ENCODE results near the gene ASCL5. TPM values are rescaled to one million over a fixed set of nuclear protein-coding genes. Genes with fewer than 3 reads are reported as not detected.

Gene ASCL5
- total and polyA plus RNA-seq, 9 of the 15 experiments (the other 6 are each of a cell fraction or from before 2014, with no cell fraction given), result 0.09 TPM; not detected in 8

GRCh38 chr1:201167041-201167991 is 40.3 kb upstream of the ASCL5 start (continued):
- TF ChIP-seq ZNF780A (CRISPR knock-in tag; IDR thresholded peaks at IDR 0.05), result no peak
- TF ChIP-seq SAFB (IDR thresholded peaks at IDR 0.05; ENCODE audit: borderline replicate concordance, low read depth, low read length), result no peak
- TF ChIP-seq FOXJ3 (CRISPR knock-in tag; IDR thresholded peaks at IDR 0.05), result no peak
- peak; percentile 51 for TF ChIP-seq CBFA2T2 (conservative IDR thresholded peaks at IDR 0.05)
- TF ChIP-seq USF1 (CRISPR knock-in tag; IDR thresholded peaks at IDR 0.05), result no peak
- TF ChIP-seq ARID3A (IDR thresholded peaks at IDR 0.05; ENCODE audit: borderline replicate concordance, low read depth, low read length), result 0 out of 2 replicates have a peak, but pooled peaks have one; percentile 8
- TF ChIP-seq TOE1 (IDR thresholded peaks at IDR 0.05; ENCODE audit: borderline replicate concordance), result no peak; the same call in 1 of the 2 replicates
- TF ChIP-seq TOE1 (CRISPR knock-in tag; IDR thresholded peaks at IDR 0.05; ENCODE audit: borderline replicate concordance, low read depth), result no peak
- no peak for TF ChIP-seq ZNF778 (CRISPR knock-in tag; IDR thresholded peaks at IDR 0.05)
- no peak for TF ChIP-seq STAG1 (CRISPR knock-in tag; IDR thresholded peaks at IDR 0.05; ENCODE audit: borderline replicate concordance)
- peak; percentile 68 for TF ChIP-seq CBFA2T3 (IDR thresholded peaks at IDR 0.05)
- TF ChIP-seq RUNX1 (IDR thresholded peaks at IDR 0.05; ENCODE audit: low read depth), result no peak
- no peak for TF ChIP-seq NFIX (CRISPR knock-in tag; IDR thresholded peaks at IDR 0.05; ENCODE audit: low read depth)
- TF ChIP-seq HMGXB4 (CRISPR knock-in tag; IDR thresholded peaks at IDR 0.05), result no peak
- no peak for TF ChIP-seq FOXK1 (CRISPR knock-in tag; IDR thresholded peaks at IDR 0.05; ENCODE audit: borderline replicate concordance)
- peak; percentile 57; the same call in 1 of the 2 replicates for TF ChIP-seq NBN (IDR thresholded peaks at IDR 0.05; ENCODE audit: low read depth)
- TF ChIP-seq HOXB6 (CRISPR knock-in tag; IDR thresholded peaks at IDR 0.05; ENCODE audit: borderline replicate concordance), result no peak
- TF ChIP-seq ZNF23 (CRISPR knock-in tag; IDR thresholded peaks at IDR 0.05), result no peak
- no peak for TF ChIP-seq E2F1 (CRISPR knock-in tag; IDR thresholded peaks at IDR 0.05)
- TF ChIP-seq ZNF41 (CRISPR knock-in tag; conservative IDR thresholded peaks at IDR 0.05), result no peak
- no peak for TF ChIP-seq ATF1 (CRISPR knock-in tag; IDR thresholded peaks at IDR 0.05)
- TF ChIP-seq ATF1 (tag; IDR thresholded peaks at IDR 0.05), result peak; percentile 29; the same call in 1 of the 2 replicates
- no peak for TF ChIP-seq NFATC3 (IDR thresholded peaks at IDR 0.05)
- TF ChIP-seq XRCC4 (IDR thresholded peaks at IDR 0.05; ENCODE audit: extremely low read depth, insufficient read depth, insufficient read length), result no peak
- no peak for TF ChIP-seq HNRNPH1 (optimal IDR thresholded peaks at IDR 0.05; ENCODE audit: low read depth, low read length)

Measured in K562 (cell line).